IMR-90 (cell line): ENCODE data around the gene DIP2C. TPM values are rescaled to one million over a fixed set of nuclear protein-coding genes. Genes with fewer than 3 reads are reported as not detected.

Experiments used
- ATAC-seq: fragments of 200-7000 bp; cut with Tn5 transposase; 2 replicates; pipeline ENCODE4 v1.9.1; 2020; ENCODE audit warnings: low read depth, mild to moderate bottlenecking, moderate library complexity
- BruUV-seq: library from RNA; stranded (reverse); fragments of 400-500 nt; replicated peaks from 2 replicates; lab custom pipeline; 2021; lab: Mats Ljungman, UMichigan
- CTCF ChIA-PET: fragments of 300-600 bp; formaldehyde crosslinking; extraction: SDS; loops from one replicate; lab custom pipeline; 2021; ENCODE audit warnings: antibody characterized with exemption; lab: Yijun Ruan, JAX
- POLR2A ChIA-PET: fragments of 300-600 bp; sonication (Branson Sonifier 250); formaldehyde crosslinking; loops from one replicate; lab custom pipeline; 2022; ENCODE audit warnings: antibody characterized with exemption; ENCODE audit not compliant: unreplicated experiment; lab: Charles Lee
- DNase-seq: peaks from one replicate; pipeline ENCODE4 v3.0.0; 2013
- H2AFZ ChIP-seq: replicated peaks from 2 replicates; pipeline ENCODE3; 2013; ENCODE audit warnings: low read length, mild to moderate bottlenecking; ENCODE audit not compliant: poor library complexity
- H2AK5ac ChIP-seq: 2 replicates; pipeline ENCODE4 v1.6.1; 2013; ENCODE audit warnings: low read depth, low read length, inconsistent platforms
- H2AK9ac ChIP-seq: replicated peaks from 2 replicates; pipeline ENCODE3; 2013; ENCODE audit warnings: mild to moderate bottlenecking, low read depth, low read length, moderate library complexity; ENCODE audit not compliant: poor library complexity
- H2BK120ac ChIP-seq: 2 replicates; pipeline ENCODE4 v1.6.1; 2013; ENCODE audit warnings: low read depth, low read length, inconsistent platforms
- H2BK15ac ChIP-seq: 3 replicates; pipeline ENCODE4 v1.6.1; 2013; ENCODE audit warnings: low read depth, low read length, inconsistent platforms
- H2BK20ac ChIP-seq: 2 replicates; pipeline ENCODE4 v1.6.1; 2013; ENCODE audit warnings: low read depth, mild to moderate bottlenecking, inconsistent platforms, low read length, moderate library complexity
- H2BK5ac ChIP-seq: 2 replicates; pipeline ENCODE4 v1.6.1; 2013; ENCODE audit warnings: mild to moderate bottlenecking, low read depth, low read length, inconsistent platforms; ENCODE audit not compliant: poor library complexity, severe bottlenecking
- H3K14ac ChIP-seq: replicated peaks from 2 replicates; pipeline ENCODE4 v1.6.1; 2013; ENCODE audit warnings: low read depth, low read length, inconsistent platforms
- H3K18ac ChIP-seq: 2 replicates; pipeline ENCODE4 v1.6.1; 2013; ENCODE audit warnings: low read depth, low read length, control low read depth
- H3K23ac ChIP-seq: 2 replicates; pipeline ENCODE4 v1.6.1; 2013; ENCODE audit warnings: low read depth, low read length, inconsistent platforms
- H3K27ac ChIP-seq: 2 replicates; pipeline ENCODE4 v1.5.1; 2013; ENCODE audit warnings: mild to moderate bottlenecking, control low read depth, low read length; ENCODE audit not compliant: insufficient read depth
- H3K27me3 ChIP-seq: 2 replicates; pipeline ENCODE4 v1.6.1; 2013; ENCODE audit warnings: low read length; ENCODE audit not compliant: control insufficient read depth, insufficient read depth
- H3K36me3 ChIP-seq: 2 replicates; pipeline ENCODE4 v1.6.1; 2013; ENCODE audit warnings: low read length, mixed read lengths; ENCODE audit not compliant: control insufficient read depth, insufficient read depth
- H3K4ac ChIP-seq: 2 replicates; pipeline ENCODE4 v1.6.1; 2013; ENCODE audit warnings: low read depth, low read length, inconsistent platforms
- H3K4me1 ChIP-seq: 2 replicates; pipeline ENCODE4 v1.6.1; 2013; ENCODE audit warnings: low read length, mixed read lengths; ENCODE audit not compliant: control insufficient read depth, insufficient read depth
- H3K4me2 ChIP-seq: 2 replicates; pipeline ENCODE4 v1.6.1; 2013; ENCODE audit warnings: low read depth, mild to moderate bottlenecking, control low read depth, low read length, moderate library complexity
- H3K4me3 ChIP-seq: 2 replicates; pipeline ENCODE4 v1.5.1; 2013; ENCODE audit warnings: low read depth, mild to moderate bottlenecking, control low read depth, low read length, moderate library complexity; ENCODE audit not compliant: insufficient read depth
- H3K56ac ChIP-seq: 2 replicates; pipeline ENCODE4 v1.6.1; 2013; ENCODE audit warnings: low read length, inconsistent platforms; ENCODE audit not compliant: insufficient read depth; ENCODE audit errors: extremely low read depth
- H3K79me1 ChIP-seq, 2 experiments: 2 replicates each; pipeline ENCODE4 v1.6.1; 2013; ENCODE audit warnings: low read length in 2 of 2, inconsistent platforms in 1 of 2, low read depth in 1 of 2
- H3K9ac ChIP-seq: 2 replicates; pipeline ENCODE4 v1.6.1; 2013; ENCODE audit warnings: low read depth, low read length, control low read depth
- H3K9me1 ChIP-seq: 2 replicates; pipeline ENCODE4 v1.6.1; 2013; ENCODE audit warnings: low read length, inconsistent platforms; ENCODE audit not compliant: insufficient read depth
- H3K9me3 ChIP-seq: 2 replicates; pipeline ENCODE4 v1.6.1; 2013; ENCODE audit warnings: low read length; ENCODE audit not compliant: control insufficient read depth, insufficient read depth
- H4K20me1 ChIP-seq: 2 replicates; pipeline ENCODE4 v1.6.1; 2013; ENCODE audit warnings: low read length, inconsistent platforms; ENCODE audit not compliant: insufficient read depth
- H4K5ac ChIP-seq: 2 replicates; pipeline ENCODE4 v1.6.1; 2013; ENCODE audit warnings: mild to moderate bottlenecking, low read depth, low read length, control low read depth
- H4K8ac ChIP-seq, 2 experiments: 2 replicates each; pipeline ENCODE4 v1.6.1; 2013; ENCODE audit warnings: low read depth in 2 of 2, low read length in 2 of 2, control low read depth in 1 of 2, inconsistent platforms in 1 of 2
- H4K91ac ChIP-seq: 2 replicates; pipeline ENCODE4 v1.6.1; 2013; ENCODE audit warnings: low read depth, low read length, inconsistent platforms; ENCODE audit not compliant: insufficient read depth
- BHLHE40 ChIP-seq: fragments of 150-350 bp; IDR thresholded peaks from 2 replicates; pipeline ENCODE4 v1.6.1; 2016; ENCODE audit warnings: mild to moderate bottlenecking, low read depth, low read length
- CEBPB ChIP-seq: IDR thresholded peaks from 2 replicates; pipeline ENCODE4 v1.6.1; 2012; ENCODE audit warnings: low read depth, low read length, improper control_type of control experiment
- CHD1 ChIP-seq: IDR thresholded peaks from 2 replicates; pipeline ENCODE4 v1.6.1; 2012; ENCODE audit warnings: low read depth, low read length, improper control_type of control experiment
- CTCF ChIP-seq: conservative IDR thresholded peaks from 2 replicates; pipeline ENCODE4 v1.5.1; 2012; ENCODE audit warnings: mild to moderate bottlenecking, low read depth, low read length, improper control_type of control experiment
- ELK1 ChIP-seq: fragments of 150-350 bp; IDR thresholded peaks from 2 replicates; pipeline ENCODE4 v1.6.1; 2016; ENCODE audit warnings: low read depth, mild to moderate bottlenecking, low read length, moderate library complexity, borderline replicate concordance
- MAFK ChIP-seq: IDR thresholded peaks from 2 replicates; pipeline ENCODE4 v1.6.1; 2012; ENCODE audit warnings: low read depth, low read length, improper control_type of control experiment
- MAZ ChIP-seq: IDR thresholded peaks from 2 replicates; pipeline ENCODE4 v1.6.1; 2012; ENCODE audit warnings: low read depth, mild to moderate bottlenecking, low read length, improper control_type of control experiment, moderate library complexity, borderline replicate concordance
- MXI1 ChIP-seq: IDR thresholded peaks from 2 replicates; pipeline ENCODE4 v1.6.1; 2012; ENCODE audit warnings: low read depth, mild to moderate bottlenecking, low read length, moderate library complexity, borderline replicate concordance
- NFE2L2 ChIP-seq: fragments of 150-350 bp; IDR thresholded peaks from 2 replicates; pipeline ENCODE4 v1.6.1; 2016; ENCODE audit warnings: low read depth, mild to moderate bottlenecking, low read length
- POLR2A ChIP-seq: IDR thresholded peaks from 2 replicates; pipeline ENCODE4 v1.6.1; 2012; ENCODE audit warnings: mild to moderate bottlenecking, low read depth, low read length
- RAD21 ChIP-seq: IDR thresholded peaks from 2 replicates; pipeline ENCODE4 v1.6.1; 2012; ENCODE audit warnings: low read length, improper control_type of control experiment
- SMC3 ChIP-seq: fragments of 150-350 bp; IDR thresholded peaks from 2 replicates; pipeline ENCODE4 v1.6.1; 2016; ENCODE audit warnings: low read depth, mild to moderate bottlenecking, antibody characterized with exemption, low read length, moderate library complexity
- USF2 ChIP-seq: fragments of 150-350 bp; IDR thresholded peaks from 2 replicates; pipeline ENCODE4 v1.6.1; 2017; ENCODE audit warnings: mild to moderate bottlenecking, antibody characterized with exemption, low read length, low read depth
- WGBS, 2 experiments: methylation state at CpG; one replicate each; pipeline versions ENCODE4 v1.1.5 to v1.1.7; 2013; ENCODE audit warnings: missing lambda C conversion rate in 2 of 2; ENCODE audit not compliant: insufficient read length in 1 of 2; ENCODE audit errors: extremely low coverage in 2 of 2; 5-methylcytosine and 5-hydroxymethylcytosine counted together
- dilution Hi-C: fragments of 300-500 bp; cut with HindIII; formaldehyde crosslinking; loops from one replicate; pipeline ENCODE4 v1.14.3; 2018; ENCODE audit warnings: low sequenced_read_pairs; ENCODE audit not compliant: unreplicated experiment
- in situ Hi-C: fragments of 300-500 bp; cut with MboI; formaldehyde crosslinking; loops from 3 replicates; pipeline ENCODE4 v1.14.3; 2019; ENCODE audit warnings: low sequenced_read_pairs, inconsistent platforms, mixed read lengths
- intact Hi-C: fragments of 100-400 bp; cut with micrococcal nuclease; formaldehyde crosslinking; loops from 2 replicates; pipeline ENCODE4 v1.10.0; 2022
- polyA plus RNA-seq, 3 experiments: library from polyadenylated mRNA; depleted of rRNA; stranded (reverse); fragments of >200 nt; gene quantifications; 2 replicates each; pipeline ENCODE4 v1.2.3, GENCODE V29; 2012; ENCODE audit warnings: low replicate concordance in 1 of 3
- total RNA-seq: library from RNA; depleted of rRNA; stranded (reverse); fragments of >200 nt; gene quantifications from 2 replicates; pipeline ENCODE4 v1.2.3, GENCODE V29; 2012

DIP2C gene
- total and polyA plus RNA-seq, 2 of the 4 experiments (the other 2 are of a cell fraction): 8.6 to 17.3 TPM

GRCh38 chr10:697097-697875 is 7.8 kb upstream of the DIP2C start (continued):
- no peak for TF ChIP-seq POLR2A

- Histone ChIP-seq H3K56ac (no peak overlapping the region), H3K23ac (no peak overlapping the region), H4K8ac (no peak overlapping the region), H4K20me1 (no peaks in the 10 kb centered on the region), H3K36me3 (no peaks in the 10 kb centered on the region), H4K91ac (no peak overlapping the region), H2BK15ac (no peak overlapping the region), H3K18ac (no peak overlapping the region), H2BK120ac (no peak overlapping the region), H3K4me1 (peaks cover 7% of the 10 kb centered on the region), H3K4me3 (no peak overlapping the region), H4K5ac (no peak overlapping the region), H3K27ac (no peak overlapping the region), H3K9ac (no peak overlapping the region), H3K14ac (no peak overlapping the region), H3K27me3 (peaks cover 22% of the 10 kb centered on the region), H2BK20ac (no peak overlapping the region), H3K4ac (no peak overlapping the region), H3K4me2 (no peak overlapping the region), H2AK5ac (no peak overlapping the region), H2AK9ac (no peak overlapping the region), H2BK5ac (no peak overlapping the region), H2AFZ (no peak overlapping the region), H3K9me3 (no peaks in the 10 kb centered on the region), H3K79me1 (no peaks in the 10 kb centered on the region), H3K9me1 (peaks cover 5% of the 10 kb centered on the region)
- dilution Hi-C loops (no loop called here), in situ Hi-C loops (loop anchor here (25.0 kb wide), 1 partner anchor 183 kb away; no protein-coding TSS in a partner anchor), intact Hi-C loops (no loop called here)
- no TSS peak for BruUV-seq
- ChIA-PET POLR2A (no interaction called here), CTCF (no interaction called here)
- no peak for DNase-seq
- WGBS, 2 experiments: 98% methylated on average over 11 of the region's 14 CpGs; no CpG with 5 or more reads in 1 of the 2 experiments
- no peak for ATAC-seq
- no peak for TF ChIP-seq NFE2L2
- no peak for TF ChIP-seq MAFK
- TF ChIP-seq CEBPB: no peak
- no peak for TF ChIP-seq SMC3
- no peak for TF ChIP-seq MAZ
- no peak for TF ChIP-seq POLR2A
- no peak for TF ChIP-seq USF2
- TF ChIP-seq RAD21: no peak
- TF ChIP-seq BHLHE40: no peak
- no peak for TF ChIP-seq CHD1
- no peak for TF ChIP-seq MXI1
- TF ChIP-seq ELK1: no peak
- no peak for TF ChIP-seq CTCF
Measured at GRCh38 chr10:695396-695795, 5.9 kb upstream of the DIP2C start.
